Heart left ventricle (tissue), 16 donors: ENCODE results near the gene GSDMA. TPM values are rescaled to one million over a fixed set of nuclear protein-coding genes. Genes with fewer than 3 reads are reported as not detected.

Experiments used
- ATAC-seq, 4 donors: fragments of 200-7000 bp; cut with Tn5 transposase; one replicate each; pipeline ENCODE4 v1.9.1; 2020 to 2022; ENCODE audit warnings: moderate library complexity in 4 of 4, mild to moderate bottlenecking in 3 of 4, moderate number of reproducible peaks in 1 of 4
- DNase-seq, 5 donors: peaks; one replicate each; pipeline ENCODE4 v3.0.0-alpha.2; 2020
- H3K27ac ChIP-seq, 12 donors: fragments of 200-600 bp; sonication (generic) in 4 of 12; one replicate each; pipeline versions ENCODE4 v1.5.0 to v1.8.0; 2016 to 2022; ENCODE audit warnings: mild to moderate bottlenecking in 2 of 12
- H3K27me3 ChIP-seq, 9 donors: fragments of 200-600 bp; sonication (generic) in 2 of 9; one replicate each; pipeline versions ENCODE4 v1.5.1 to v1.8.0; 2016 to 2022; ENCODE audit warnings: mild to moderate bottlenecking in 3 of 9
- H3K36me3 ChIP-seq, 9 donors: fragments of 200-600 bp; sonication (generic) in 2 of 9; one replicate each; pipeline versions ENCODE4 v1.5.0 to v1.8.0; 2018 to 2022; ENCODE audit warnings: mild to moderate bottlenecking in 2 of 9
- H3K4me1 ChIP-seq, 12 donors: fragments of 200-600 bp; sonication (generic) in 4 of 12; one replicate each; pipeline versions ENCODE4 v1.5.0 to v1.8.0; 2016 to 2022; ENCODE audit warnings: mild to moderate bottlenecking in 3 of 12
- H3K4me3 ChIP-seq, 12 donors: fragments of 200-600 bp; sonication (generic) in 4 of 12; one replicate each; pipeline versions ENCODE4 v1.5.0 to v1.8.0; 2017 to 2022; ENCODE audit warnings: mild to moderate bottlenecking in 9 of 12, moderate library complexity in 4 of 12
- H3K9me3 ChIP-seq, 12 donors: fragments of 200-600 bp; sonication (generic) in 4 of 12; one replicate each; pipeline versions ENCODE4 v1.5.0 to v1.8.0; 2016 to 2022; ENCODE audit warnings: mild to moderate bottlenecking in 1 of 12
- CTCF ChIP-seq, 12 donors: fragments of 200-600 bp; sonication (generic) in 4 of 12; IDR thresholded peaks; one replicate each; pipeline versions ENCODE4 v1.5.0 to v1.8.0; 2018 to 2022; ENCODE audit warnings: antibody characterized with exemption in 12 of 12, mild to moderate bottlenecking in 5 of 12
- POLR2A ChIP-seq, 2 donors: fragments of 450-650 bp; IDR thresholded peaks; one replicate each; pipeline ENCODE4 v1.6.1; 2017; ENCODE audit warnings: antibody characterized with exemption in 2 of 2, mild to moderate bottlenecking in 2 of 2, moderate library complexity in 2 of 2
- WGBS, 4 donors: extraction: QIAGEN DNeasy Blood & Tissue Kit in 2 of 4; methylation state at CpG; one replicate each; pipeline versions ENCODE4 v1.1.5 to v1.1.7; 2013 to 2018; 5-methylcytosine and 5-hydroxymethylcytosine counted together
- intact Hi-C, 10 donors: fragments of 100-400 bp; cut with DNase I; formaldehyde crosslinking; loops; one replicate each; pipeline versions ENCODE4 v1.11.1 to v1.14.2; 2022
- microRNA-seq, 4 donors: library from miRNA; unstranded; fragments of <30 nt; microRNA quantifications; one replicate each; pipeline versions ENCODE4 to v1.2.0, GENCODE V29; 2017 to 2020
- polyA plus RNA-seq, 2 donors: library from polyadenylated mRNA; stranded (reverse); fragments of 200-250 nt; gene quantifications; one replicate each; pipeline ENCODE4 v1.2.3, GENCODE V29; 2013
- total RNA-seq, 9 donors: library from RNA; depleted of rRNA in 2 of 9; stranded (reverse); fragments of >200 nt in 2 of 9; fragmentation: NEBNext Ultra II Directional in 3 of 9; extraction: Animal tissue kit (Norgen Biotek cat#: 25700) in 3 of 9; gene quantifications; one replicate each; pipeline versions ENCODE4 v1.1.0 to v1.2.4, GENCODE V29; 2016 to 2023
- donor health status: ischemic (EF 13 %, LVEDD 7.1; RV severe dilation, severe dysfunction).
- donor health status: healthy with polysubstance abuse.
- donor health status: DM: no; HTN: yes; CAD: no.
- donor health status: DM: no; HTN: no; CAD: no.
- donor health status: ischemic (EF 25% LVEDD 6.9; RV normal size, moderate dysfunction).
- donor health status: ischemic (EF 25% LVEDD 5.7; RV mildly dilated, moderate dysfunction).
- donor health status: healthy.
- donor health status: DM: yes; HTN: yes; CAD: no.
- donor health status: ischemic (EF 35%, LVEDD 5.7; RV mildly dilated, moderate dysfunction).
- donor health status: nonischemic (EF 11% LVEDD 7.7; RV severe dilation, severe dysfunction).
- donor health status: DM: yes; HTN: yes; CAD: no.
- donor health status: PGD.
- donor health status: ischemic (EF 29% LVEDD 5.4; RV normal size, mild dysfunction).
- donor health status: nonischemic (EF 23%, LVEDD 6.1; RV moderate dilation, normal function).

Gene GSDMA
- total and polyA plus RNA-seq, 11 donors: 0.08 to 3.7 (median 0.49) TPM; not detected in 3

- TF ChIP-seq POLR2A (IDR thresholded peaks at IDR 0.05): no peak
- TF ChIP-seq CTCF (IDR thresholded peaks at IDR 0.05): no peak
- H3K9me3 ChIP-seq: no peaks in the 10 kb centered on the region
- H3K36me3 ChIP-seq: peaks cover 0 to 96% (median 85%) of the 10 kb centered on the region in 9 donors
- H3K4me3 ChIP-seq: no peak overlapping the region
- ATAC-seq (peak in 2 of 4 donors; percentile 5 to 6), DNase-seq (peak in 1 of 5 donors; percentile 24)
- intact Hi-C loops: loop anchor here in 7 of 10 donors (1.0 to 10.0 kb wide), 5 partner anchors 13 to 149 kb away; partner anchors contain the start of gene RAPGEFL1 (in 1 of the 7)
- peaks cover 0 to 30% (median 9%) of the 10 kb centered on the region in 12 donors for H3K4me1 ChIP-seq
- 79 to 82% (median 80%) methylated on average over 22 of the region's 22 CpGs for WGBS, 4 donors
- H3K27me3 ChIP-seq: no peaks in the 10 kb centered on the region
- H3K27ac ChIP-seq: no peak overlapping the region
These were observed 63.4 kb downstream of the GSDMA start for GRCh38 chr17:40025991-40026815.

GRCh38 chr17:40026816-40027613 is 64.2 kb downstream of the GSDMA start:
- H3K4me1 ChIP-seq: peaks cover 0 to 30% (median 11%) of the 10 kb centered on the region in 12 donors
- DNase-seq: peak; percentile 83 to 90 (median 83)
- intact Hi-C loops: loop anchor here in 6 of 10 donors (2.0 to 10.0 kb wide), 4 partner anchors 14 to 148 kb away; partner anchors contain the start of gene RAPGEFL1 (in 1 of the 6)
- WGBS, 4 donors: 33 to 41% (median 39%) methylated on average over 24 to 33 of the region's 33 CpGs
- H3K36me3 ChIP-seq: peaks cover 0 to 96% (median 85%) of the 10 kb centered on the region in 9 donors
- peak overlapping the region in 3 of 12 donors; percentile 14 to 31 (median 18) for H3K27ac ChIP-seq
- ATAC-seq: peak; percentile 85 to 93 (median 88)
- TF ChIP-seq CTCF (IDR thresholded peaks at IDR 0.05) (peak; percentile 86 to 98 (median 94)), POLR2A (IDR thresholded peaks at IDR 0.05) (no peak)
- no peak overlapping the region for H3K4me3 ChIP-seq
- H3K9me3 ChIP-seq: no peaks in the 10 kb centered on the region
- H3K27me3 ChIP-seq: no peaks in the 10 kb centered on the region

Small RNAs within 50 kb of the gene (microRNA-seq; reads per million reads assigned to microRNA genes)
- 0 to 1.2 (median 0.56) reads per million in 4 donors for gene MIR6884

Other genes with a start within 250 kb of the GSDMA start
- gene MIEN1, start 232.5 kb upstream of the GSDMA start, total RNA-seq: 10 to 100 TPM; 34.3 to 98.1 (median 53.3) TPM
- gene MIEN1, start 232.5 kb upstream of the GSDMA start, polyA plus RNA-seq: 100 to 1,000 TPM in 1 of 2 donors, 10 to 100 TPM in 1; 87.6 to 159 TPM
- gene GRB7, start 225.1 kb upstream of the GSDMA start, total RNA-seq: 1 to 10 TPM in 7 of 9 donors, under 1 TPM in 2; 0.48 to 8.2 (median 1.7) TPM
- gene GRB7, start 225.1 kb upstream of the GSDMA start, polyA plus RNA-seq: 1 to 10 TPM in 1 of 2 donors, under 1 TPM in 1; 0.57 to 1.3 TPM
- gene IKZF3, start 98.7 kb upstream of the GSDMA start, total RNA-seq: 1 to 10 TPM in 2 of 9 donors, under 1 TPM in 7; 0.07 to 6.9 (median 0.22) TPM
- under 1 TPM; 0.08 to 0.11 TPM for gene IKZF3, start 98.7 kb upstream of the GSDMA start, polyA plus RNA-seq
- gene ZPBP2, start 94.8 kb upstream of the GSDMA start, total RNA-seq: not detected
- not detected for gene ZPBP2, start 94.8 kb upstream of the GSDMA start, polyA plus RNA-seq
- gene GSDMB, start 44.4 kb upstream of the GSDMA start, total RNA-seq: 1 to 10 TPM; 1.6 to 5.3 (median 2.8) TPM
- 1 to 10 TPM; 2.0 to 4.7 TPM for gene GSDMB, start 44.4 kb upstream of the GSDMA start, polyA plus RNA-seq
- 100 to 1,000 TPM in 1 of 9 donors, 10 to 100 TPM in 8; 40.0 to 111 (median 59.2) TPM for gene ORMDL3, start 35.4 kb upstream of the GSDMA start, total RNA-seq
- gene ORMDL3, start 35.4 kb upstream of the GSDMA start, polyA plus RNA-seq: 10 to 100 TPM; 49.9 to 64.0 TPM
- not detected for gene LRRC3C, start 35.3 kb upstream of the GSDMA start, total RNA-seq
- not detected for gene LRRC3C, start 35.3 kb upstream of the GSDMA start, polyA plus RNA-seq
- 100 to 1,000 TPM in 2 of 9 donors, 10 to 100 TPM in 7; 68.9 to 117 (median 83.3) TPM for gene PSMD3, start 17.8 kb downstream of the GSDMA start, total RNA-seq
- gene PSMD3, start 17.8 kb downstream of the GSDMA start, polyA plus RNA-seq: 100 to 1,000 TPM in 1 of 2 donors, 10 to 100 TPM in 1; 72.6 to 142 TPM
- 1 to 10 TPM in 1 of 9 donors, under 1 TPM in 1, not detected in 7; 0.80 to 1.3 TPM for gene CSF3, start 52.4 kb downstream of the GSDMA start, total RNA-seq
- under 1 TPM; 0.14 to 0.46 TPM for gene CSF3, start 52.4 kb downstream of the GSDMA start, polyA plus RNA-seq
- 10 to 100 TPM; 51.1 to 75.4 (median 58.3) TPM for gene MED24, start 91.4 kb downstream of the GSDMA start, total RNA-seq
- 10 to 100 TPM; 52.7 to 61.8 TPM for gene MED24, start 91.4 kb downstream of the GSDMA start, polyA plus RNA-seq
- gene THRA, start 100.0 kb downstream of the GSDMA start, total RNA-seq: 100 to 1,000 TPM in 1 of 9 donors, 10 to 100 TPM in 8; 63.2 to 105 (median 73.2) TPM
- 10 to 100 TPM; 50.6 to 56.2 TPM for gene THRA, start 100.0 kb downstream of the GSDMA start, polyA plus RNA-seq
- gene NR1D1, start 137.6 kb downstream of the GSDMA start, total RNA-seq: 10 to 100 TPM in 6 of 9 donors, 1 to 10 TPM in 3; 5.8 to 36.1 (median 21.8) TPM
- 10 to 100 TPM in 1 of 2 donors, 1 to 10 TPM in 1; 6.1 to 20.2 TPM for gene NR1D1, start 137.6 kb downstream of the GSDMA start, polyA plus RNA-seq
- 10 to 100 TPM; 32.0 to 54.1 (median 45.1) TPM for gene MSL1, start 159.0 kb downstream of the GSDMA start, total RNA-seq
- gene MSL1, start 159.0 kb downstream of the GSDMA start, polyA plus RNA-seq: 10 to 100 TPM; 32.2 to 54.7 TPM
- gene CASC3, start 177.5 kb downstream of the GSDMA start, total RNA-seq: 10 to 100 TPM; 26.5 to 54.3 (median 42.2) TPM
- 10 to 100 TPM; 27.9 to 33.4 TPM for gene CASC3, start 177.5 kb downstream of the GSDMA start, polyA plus RNA-seq
- gene RAPGEFL1, start 214.5 kb downstream of the GSDMA start, total RNA-seq: 1 to 10 TPM; 2.2 to 4.8 (median 2.9) TPM
- 1 to 10 TPM; 3.3 to 6.6 TPM for gene RAPGEFL1, start 214.5 kb downstream of the GSDMA start, polyA plus RNA-seq